DOHH2 (cell line): ENCODE results near the gene FUT7.
A peak's percentile ranks its signal among the peaks of the same experiment; 100 is the strongest.

Source experiments
- H3F3A ChIP-seq: fragments of 200-600 bp; sonication (generic), shearing (Covaris generic); 2 replicates; pipeline ENCODE4 v1.6.0; 2016; ENCODE audit warnings: antibody characterized with exemption, mild to moderate bottlenecking; ENCODE audit not compliant: control insufficient read depth, insufficient read depth
- H3K27ac ChIP-seq: fragments of 200-600 bp; sonication (generic); 2 replicates; pipeline ENCODE4 v1.5.1; 2014; ENCODE audit warnings: low read depth, mild to moderate bottlenecking, low read length, moderate library complexity
- H3K27me3 ChIP-seq: fragments of 200-600 bp; sonication (generic); 2 replicates; pipeline ENCODE4 v1.6.1; 2014; ENCODE audit warnings: mild to moderate bottlenecking, low read length, mixed read lengths; ENCODE audit not compliant: control insufficient read depth
- H3K36me3 ChIP-seq: fragments of 200-600 bp; sonication (generic); 2 replicates; pipeline ENCODE4 v1.6.1; 2014; ENCODE audit warnings: mild to moderate bottlenecking, low read length, moderate library complexity, mixed read lengths; ENCODE audit not compliant: control insufficient read depth
- H3K4me1 ChIP-seq: fragments of 200-600 bp; sonication (generic); 2 replicates; pipeline ENCODE4 v1.6.1; 2014; ENCODE audit warnings: mild to moderate bottlenecking, low read length, mixed read lengths; ENCODE audit not compliant: control insufficient read depth
- H3K4me2 ChIP-seq: fragments of 200-600 bp; sonication (generic); 2 replicates; pipeline ENCODE4 v1.6.0; 2014; ENCODE audit warnings: mild to moderate bottlenecking, low read length, moderate library complexity
- H3K4me3 ChIP-seq: fragments of 200-600 bp; sonication (generic); 2 replicates; pipeline ENCODE4 v1.5.1; 2014; ENCODE audit warnings: mild to moderate bottlenecking, low read length, mixed read lengths
- H3K79me2 ChIP-seq: fragments of 200-600 bp; sonication (generic); 2 replicates; pipeline ENCODE4 v1.6.1; 2014; ENCODE audit warnings: mild to moderate bottlenecking, low read length, mixed read lengths; ENCODE audit not compliant: control insufficient read depth
- H3K9me2 ChIP-seq: fragments of 200-600 bp; sonication (generic); replicated peaks from 2 replicates; pipeline ENCODE4 v1.6.1; 2014; ENCODE audit warnings: mild to moderate bottlenecking, low read length, mixed read lengths; ENCODE audit not compliant: control insufficient read depth
- H3K9me3 ChIP-seq: fragments of 200-600 bp; sonication (generic); 2 replicates; pipeline ENCODE4 v1.6.1; 2014; ENCODE audit warnings: antibody characterized with exemption, low read length, mixed read lengths; ENCODE audit not compliant: control insufficient read depth, insufficient read depth
- H4K20me1 ChIP-seq: fragments of 200-600 bp; sonication (generic); 2 replicates; pipeline ENCODE4 v1.6.0; 2014; ENCODE audit warnings: low read depth, mild to moderate bottlenecking, antibody characterized with exemption, low read length, moderate library complexity; ENCODE audit not compliant: control insufficient read depth, insufficient read depth
- CTCF ChIP-seq: fragments of 200-600 bp; sonication (generic); IDR thresholded peaks from one replicate; pipeline ENCODE4 v1.5.1; 2014; ENCODE audit warnings: antibody characterized with exemption, mild to moderate bottlenecking, low read depth, low read length; ENCODE audit not compliant: poor library complexity, severe bottlenecking
- EZH2phosphoT487 ChIP-seq: fragments of 200-600 bp; sonication (generic); IDR thresholded peaks from 2 replicates; pipeline ENCODE4 v1.6.1; 2017; ENCODE audit warnings: borderline replicate concordance, mild to moderate bottlenecking, antibody characterized with exemption, low read length, moderate library complexity, mixed read lengths

Gene FUT7

GRCh38 chr9:137076636-137077009 lies 44.7 kb upstream of the FUT7 start:
- Histone ChIP-seq H3K9me2 (no peaks in the 10 kb centered on the region), H4K20me1 (0 out of 2 replicates have a peak, but pooled peaks cover 10% of the 10 kb centered on the region), H3K4me1 (peaks cover 26% of the 10 kb centered on the region), H3K27ac (no peak overlapping the region), H3K9me3 (no peaks in the 10 kb centered on the region), H3K36me3 (peaks cover 27% of the 10 kb centered on the region), H3F3A (peaks cover 6% of the 10 kb centered on the region; the same call in 1 of the 2 replicates), H3K4me3 (peak overlapping the region; percentile 77), H3K27me3 (no peaks in the 10 kb centered on the region), H3K4me2 (peak overlapping the region; percentile 95), H3K79me2 (peaks cover 7% of the 10 kb centered on the region)
- TF ChIP-seq EZH2phosphoT487 (no peak), CTCF (no peak)

DNA sequence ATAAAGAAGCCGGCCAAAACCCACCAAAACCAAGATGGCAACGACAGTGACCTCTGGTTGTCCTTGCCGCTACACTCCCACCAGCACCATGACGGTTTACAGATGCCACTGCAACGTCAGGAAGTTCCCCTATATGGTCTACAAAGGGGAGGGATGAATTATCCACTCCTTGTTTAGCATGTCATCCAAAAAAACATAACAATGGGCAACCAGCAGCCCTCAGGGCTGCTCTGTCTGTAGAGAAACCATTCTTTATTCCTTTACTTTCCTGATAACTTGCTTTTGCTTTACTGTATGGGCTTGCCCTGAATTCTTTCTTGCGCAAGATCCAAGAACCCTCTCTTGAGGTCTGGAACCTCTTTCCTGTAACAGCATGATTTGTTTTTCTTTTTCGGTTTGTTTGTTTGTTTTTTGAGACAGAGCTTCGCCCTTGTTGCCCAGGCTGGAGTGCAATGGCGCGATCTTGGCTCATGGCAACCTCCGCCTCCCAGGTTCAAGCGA lies 43.4 kb upstream of the FUT7 start:
- Histone ChIP-seq H4K20me1 (0 out of 2 replicates have a peak, but pooled peaks cover 10% of the 10 kb centered on the region), H3K4me3 (no peak overlapping the region), H3K27ac (no peak overlapping the region), H3K9me2 (no peaks in the 10 kb centered on the region), H3F3A (peaks cover 6% of the 10 kb centered on the region; the same call in 1 of the 2 replicates), H3K4me2 (peak overlapping the region; percentile 48), H3K9me3 (no peaks in the 10 kb centered on the region), H3K79me2 (peaks cover 7% of the 10 kb centered on the region), H3K36me3 (peaks cover 20% of the 10 kb centered on the region), H3K27me3 (no peaks in the 10 kb centered on the region), H3K4me1 (peaks cover 36% of the 10 kb centered on the region)
- TF ChIP-seq CTCF (no peak), EZH2phosphoT487 (no peak)

- Histone ChIP-seq H3K9me2 (no peaks in the 10 kb centered on the region), H4K20me1 (0 out of 2 replicates have a peak, but pooled peaks cover 10% of the 10 kb centered on the region), H3K36me3 (peaks cover 17% of the 10 kb centered on the region), H3K27ac (no peak overlapping the region), H3K4me2 (peak overlapping the region; percentile 48), H3K4me3 (no peak overlapping the region), H3K9me3 (no peaks in the 10 kb centered on the region), H3K4me1 (peaks cover 36% of the 10 kb centered on the region), H3F3A (peaks cover 6% of the 10 kb centered on the region; the same call in 1 of the 2 replicates), H3K27me3 (no peaks in the 10 kb centered on the region), H3K79me2 (peaks cover 12% of the 10 kb centered on the region)
- TF ChIP-seq EZH2phosphoT487 (no peak), CTCF (no peak)
Measured at GRCh38 chr9:137074657-137075274, 42.9 kb upstream of the FUT7 start.
